Astrocyte (in vitro differentiated cells and primary cell): ENCODE measurements around the gene SLC25A41. TPM values are rescaled to one million over a fixed set of nuclear protein-coding genes. Genes with fewer than 3 reads are reported as not detected.
A peak's percentile ranks its signal among the peaks of the same experiment; 100 is the strongest.

Experiments
- DNase-seq: peaks from one replicate; pipeline ENCODE4 v3.0.0-alpha.2; 2010; ENCODE audit warnings: low read depth
- FAIRE-seq: peaks from 2 replicates; lab custom pipeline; 2011; peaks lifted over from hg19 to GRCh38; lab: Jason Lieb, UNC
- H2AFZ ChIP-seq: 2 replicates; pipeline ENCODE4 v1.6.0; 2012; ENCODE audit warnings: low read depth, low read length, inconsistent platforms
- H3K27ac ChIP-seq: 2 replicates; pipeline ENCODE4 v1.5.1; 2011; ENCODE audit warnings: low read depth, low read length, inconsistent platforms
- H3K27me3 ChIP-seq: 2 replicates; pipeline ENCODE4 v1.6.0; 2011; ENCODE audit warnings: low read length, inconsistent platforms; ENCODE audit not compliant: insufficient read depth
- H3K36me3 ChIP-seq: 2 replicates; pipeline ENCODE4 v1.5.1; 2011; ENCODE audit warnings: low read length, inconsistent platforms; ENCODE audit not compliant: insufficient read depth
- H3K4me1 ChIP-seq: 2 replicates; pipeline ENCODE4 v1.5.1; 2011; ENCODE audit warnings: low read length, inconsistent platforms; ENCODE audit not compliant: insufficient read depth
- H3K4me2 ChIP-seq: 2 replicates; pipeline ENCODE4 v1.6.0; 2012; ENCODE audit warnings: low read length, inconsistent platforms
- H3K4me3 ChIP-seq: 2 replicates; pipeline ENCODE4 v1.5.1; 2011; ENCODE audit warnings: low read depth, mild to moderate bottlenecking, low read length, inconsistent platforms; ENCODE audit not compliant: insufficient read depth
- H3K79me2 ChIP-seq: 2 replicates; pipeline ENCODE4 v1.6.0; 2012; ENCODE audit warnings: mild to moderate bottlenecking, low read length, inconsistent platforms; ENCODE audit not compliant: insufficient read depth
- H3K9ac ChIP-seq: 2 replicates; pipeline ENCODE4 v1.6.0; 2012; ENCODE audit warnings: mild to moderate bottlenecking, low read length, inconsistent platforms
- H3K9me3 ChIP-seq: 2 replicates; pipeline ENCODE4 v1.5.1; 2012; ENCODE audit warnings: low read depth, mild to moderate bottlenecking, low read length, inconsistent platforms; ENCODE audit not compliant: insufficient read depth
- H4K20me1 ChIP-seq: 2 replicates; pipeline ENCODE4 v1.6.0; 2012; ENCODE audit warnings: low read length, inconsistent platforms; ENCODE audit not compliant: insufficient read depth
- H3K27ac Mint-ChIP-seq: one replicate; pipeline ENCODE4 v1.8.0; 2021; ENCODE audit warnings: mild to moderate bottlenecking, mixed read lengths; ENCODE audit not compliant: unreplicated experiment
- H3K27me3 Mint-ChIP-seq: one replicate; pipeline ENCODE4 v1.8.0; 2021; ENCODE audit warnings: low read depth, mixed read lengths; ENCODE audit not compliant: unreplicated experiment
- H3K36me3 Mint-ChIP-seq: one replicate; pipeline ENCODE4 v1.8.0; 2021; ENCODE audit warnings: low read depth, mixed read lengths; ENCODE audit not compliant: unreplicated experiment
- H3K4me1 Mint-ChIP-seq: one replicate; pipeline ENCODE4 v1.8.0; 2021; ENCODE audit warnings: low read depth, mixed read lengths; ENCODE audit not compliant: unreplicated experiment
- H3K4me3 Mint-ChIP-seq: one replicate; pipeline ENCODE4 v1.8.0; 2021; ENCODE audit warnings: mild to moderate bottlenecking, moderate library complexity, mixed read lengths; ENCODE audit not compliant: unreplicated experiment
- H3K9me3 Mint-ChIP-seq: one replicate; pipeline ENCODE4 v1.8.0; 2021; ENCODE audit warnings: mild to moderate bottlenecking, mixed read lengths; ENCODE audit not compliant: unreplicated experiment
- EZH2 ChIP-seq: IDR thresholded peaks from 2 replicates; pipeline ENCODE4 v1.6.1; 2012; ENCODE audit warnings: mild to moderate bottlenecking, low read length, inconsistent platforms; ENCODE audit not compliant: insufficient read depth
- total RNA-seq: library from RNA; stranded (reverse); gene quantifications from 2 replicates; pipeline ENCODE4 v1.2.1, GENCODE V29; 2021
- TF ChIP-seq, protein P1 (sequence below): IDR thresholded peaks from 2 replicates; pipeline ENCODE4 v1.5.1; 2011; ENCODE audit warnings: low read depth, mild to moderate bottlenecking, inconsistent platforms, low read length, moderate library complexity; ENCODE audit not compliant: insufficient read depth

Gene SLC25A41
- total RNA-seq, 1 donor from 2014 or later = 0.75 TPM

DNA sequence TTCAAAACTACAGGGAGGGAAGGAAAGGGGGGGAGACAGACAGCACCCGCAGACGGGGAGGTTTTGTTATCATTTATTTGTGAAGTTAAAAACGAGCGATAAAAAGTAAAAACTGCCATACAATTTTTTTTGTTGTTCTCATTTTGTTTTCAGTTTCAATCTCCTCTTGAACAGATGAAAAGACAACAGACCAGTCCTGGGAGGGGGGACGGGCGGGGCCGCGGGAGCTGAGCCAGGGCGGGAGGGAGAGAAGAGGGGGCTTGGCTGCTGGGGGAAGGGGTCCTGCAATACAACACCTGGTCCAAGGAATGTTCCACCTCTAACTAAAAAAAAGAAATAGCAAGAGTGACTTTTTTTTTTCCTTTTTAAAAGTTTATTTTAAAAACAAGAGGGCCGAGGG is 20.3 kb downstream of the SLC25A41 start:
- no peaks in the 10 kb centered on the region for H3K36me3 Mint-ChIP-seq
- no peak for TF ChIP-seq EZH2
- TF ChIP-seq, protein P1, sequence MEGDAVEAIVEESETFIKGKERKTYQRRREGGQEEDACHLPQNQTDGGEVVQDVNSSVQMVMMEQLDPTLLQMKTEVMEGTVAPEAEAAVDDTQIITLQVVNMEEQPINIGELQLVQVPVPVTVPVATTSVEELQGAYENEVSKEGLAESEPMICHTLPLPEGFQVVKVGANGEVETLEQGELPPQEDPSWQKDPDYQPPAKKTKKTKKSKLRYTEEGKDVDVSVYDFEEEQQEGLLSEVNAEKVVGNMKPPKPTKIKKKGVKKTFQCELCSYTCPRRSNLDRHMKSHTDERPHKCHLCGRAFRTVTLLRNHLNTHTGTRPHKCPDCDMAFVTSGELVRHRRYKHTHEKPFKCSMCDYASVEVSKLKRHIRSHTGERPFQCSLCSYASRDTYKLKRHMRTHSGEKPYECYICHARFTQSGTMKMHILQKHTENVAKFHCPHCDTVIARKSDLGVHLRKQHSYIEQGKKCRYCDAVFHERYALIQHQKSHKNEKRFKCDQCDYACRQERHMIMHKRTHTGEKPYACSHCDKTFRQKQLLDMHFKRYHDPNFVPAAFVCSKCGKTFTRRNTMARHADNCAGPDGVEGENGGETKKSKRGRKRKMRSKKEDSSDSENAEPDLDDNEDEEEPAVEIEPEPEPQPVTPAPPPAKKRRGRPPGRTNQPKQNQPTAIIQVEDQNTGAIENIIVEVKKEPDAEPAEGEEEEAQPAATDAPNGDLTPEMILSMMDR = no peak
- Histone ChIP-seq H3K4me2 (no peak overlapping the region), H3K4me3 (no peak overlapping the region), H3K9ac (no peak overlapping the region), H3K79me2 (peaks cover 6% of the 10 kb centered on the region), H3K36me3 (peaks cover 3% of the 10 kb centered on the region), H3K27me3 (no peaks in the 10 kb centered on the region), H3K27ac (no peak overlapping the region), H4K20me1 (peaks cover 21% of the 10 kb centered on the region), H2AFZ (no peak overlapping the region), H3K9me3 (no peaks in the 10 kb centered on the region), H3K4me1 (no peaks in the 10 kb centered on the region)
- no peak overlapping the region for H3K4me3 Mint-ChIP-seq
- H3K27ac Mint-ChIP-seq = no peak overlapping the region
- H3K4me1 Mint-ChIP-seq = no peaks in the 10 kb centered on the region
- H3K9me3 Mint-ChIP-seq = no peaks in the 10 kb centered on the region
- no peak for FAIRE-seq
- DNase-seq = no peak
- no peaks in the 10 kb centered on the region for H3K27me3 Mint-ChIP-seq

DNA sequence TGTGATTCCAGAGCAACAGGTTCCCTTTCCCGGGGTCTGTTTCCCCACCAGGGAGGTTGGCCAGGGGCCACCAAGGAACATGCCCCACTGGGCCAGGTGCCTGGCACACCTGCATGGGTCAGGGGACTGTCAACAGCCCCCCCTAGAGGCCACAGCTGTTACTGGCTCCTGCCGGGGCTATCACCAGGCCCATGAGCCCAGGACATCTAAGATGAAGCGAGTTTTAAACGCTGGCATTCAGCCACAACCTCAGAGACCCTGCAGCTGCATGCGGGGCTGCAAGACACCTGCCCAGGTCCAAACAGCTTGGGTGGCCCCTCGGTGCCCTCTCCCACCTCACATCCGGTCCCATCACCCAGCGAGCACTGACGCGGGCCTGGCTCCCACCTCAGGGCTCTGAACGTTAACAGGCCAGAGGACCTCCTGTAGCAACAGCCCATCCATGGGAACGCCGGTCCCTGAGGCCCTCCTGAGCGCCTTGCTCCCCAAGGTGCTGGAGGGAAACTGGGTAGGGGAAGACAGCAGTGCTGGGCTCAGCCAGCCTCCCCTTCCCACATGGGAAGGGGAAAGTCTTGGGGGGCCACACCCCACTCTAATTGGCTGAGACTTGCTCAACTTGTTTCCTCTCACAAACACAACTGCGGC is 21.0 kb downstream of the SLC25A41 start:
- Histone ChIP-seq H3K4me2 (no peak overlapping the region), H3K79me2 (no peaks in the 10 kb centered on the region), H3K4me3 (no peak overlapping the region), H4K20me1 (peaks cover 16% of the 10 kb centered on the region), H3K9me3 (no peaks in the 10 kb centered on the region), H3K27me3 (no peaks in the 10 kb centered on the region), H3K4me1 (no peaks in the 10 kb centered on the region), H3K27ac (no peak overlapping the region), H3K9ac (no peak overlapping the region), H2AFZ (no peak overlapping the region), H3K36me3 (peaks cover 3% of the 10 kb centered on the region)
- H3K9me3 Mint-ChIP-seq = no peaks in the 10 kb centered on the region
- FAIRE-seq (no peak), DNase-seq (no peak)
- no peak for TF ChIP-seq EZH2
- TF ChIP-seq, protein P1 = peak; percentile 43
- no peaks in the 10 kb centered on the region for H3K4me1 Mint-ChIP-seq
- no peaks in the 10 kb centered on the region for H3K27me3 Mint-ChIP-seq
- no peak overlapping the region for H3K27ac Mint-ChIP-seq
- H3K36me3 Mint-ChIP-seq = no peaks in the 10 kb centered on the region
- no peak overlapping the region for H3K4me3 Mint-ChIP-seq

DNA sequence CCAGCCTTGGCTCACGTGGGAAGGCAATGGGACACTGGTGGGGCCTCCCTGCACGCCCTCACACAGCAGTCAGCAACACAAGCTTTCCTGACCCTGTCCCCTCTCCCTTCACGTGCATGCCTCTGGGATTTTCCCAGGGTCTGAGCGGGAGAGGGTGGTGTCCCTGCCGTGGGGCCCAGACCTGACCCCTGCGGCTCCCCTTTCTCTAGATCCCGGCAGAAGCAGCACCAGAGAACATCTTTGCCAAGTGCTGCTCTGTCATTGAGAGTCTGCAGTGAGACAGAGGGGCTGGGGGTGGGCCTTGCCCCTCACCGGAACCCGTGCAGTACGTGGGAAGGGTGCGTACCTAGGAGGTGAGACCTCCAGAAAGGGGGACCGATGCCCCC is 21.5 kb downstream of the SLC25A41 start:
- no peaks in the 10 kb centered on the region for H3K36me3 Mint-ChIP-seq
- Histone ChIP-seq H3K9ac (no peak overlapping the region), H3K4me1 (no peaks in the 10 kb centered on the region), H3K79me2 (no peaks in the 10 kb centered on the region), H3K27ac (no peak overlapping the region), H3K36me3 (peaks cover 3% of the 10 kb centered on the region), H3K4me2 (no peak overlapping the region), H3K27me3 (no peaks in the 10 kb centered on the region), H2AFZ (no peak overlapping the region), H3K4me3 (no peak overlapping the region), H3K9me3 (no peaks in the 10 kb centered on the region), H4K20me1 (peaks cover 11% of the 10 kb centered on the region)
- no peaks in the 10 kb centered on the region for H3K9me3 Mint-ChIP-seq
- DNase-seq (no peak), FAIRE-seq (no peak)
- no peak overlapping the region for H3K27ac Mint-ChIP-seq
- no peaks in the 10 kb centered on the region for H3K27me3 Mint-ChIP-seq
- H3K4me1 Mint-ChIP-seq = no peaks in the 10 kb centered on the region
- TF ChIP-seq, protein P1 = no peak
- no peak for TF ChIP-seq EZH2
- H3K4me3 Mint-ChIP-seq = no peak overlapping the region
